PFSK-1 (cell line): ENCODE data around the gene METTL25. TPM values are rescaled to one million over a fixed set of nuclear protein-coding genes. Genes with fewer than 3 reads are reported as not detected.

Source experiments
- FOXP2 ChIP-seq: optimal IDR thresholded peaks from 2 replicates; pipeline ENCODE3; 2011; ENCODE audit warnings: borderline replicate concordance, control low read depth, inconsistent platforms; ENCODE audit not compliant: insufficient read depth; ENCODE audit errors: extremely low read length, extremely low read depth
- POLR2AphosphoS5 ChIP-seq: IDR thresholded peaks from 2 replicates; pipeline ENCODE4 v1.6.1; 2012; ENCODE audit warnings: low read depth, mild to moderate bottlenecking, control low read depth, low read length, moderate library complexity
- REST ChIP-seq, 2 experiments: IDR thresholded peaks; 2 replicates each; pipeline versions ENCODE4 v1.6.1 to v1.8.0; 2011 to 2012; ENCODE audit warnings: low read depth in 2 of 2, low read length in 2 of 2, control low read depth in 1 of 2, inconsistent platforms in 1 of 2, mild to moderate bottlenecking in 1 of 2, moderate library complexity in 1 of 2; ENCODE audit not compliant: insufficient read depth in 1 of 2
- SIN3A ChIP-seq: IDR thresholded peaks from 2 replicates; pipeline ENCODE4 v1.6.1; 2012; ENCODE audit warnings: mild to moderate bottlenecking, low read length, moderate library complexity, borderline replicate concordance; ENCODE audit not compliant: insufficient read depth
- TAF1 ChIP-seq: IDR thresholded peaks from 2 replicates; pipeline ENCODE4 v1.6.1; 2012; ENCODE audit warnings: low read length, control low read depth, borderline replicate concordance; ENCODE audit not compliant: insufficient read depth
- polyA plus RNA-seq: library from polyadenylated mRNA; unstranded; fragments of >200 nt; gene quantifications from one replicate; pipeline ENCODE4 v1.2.1, GENCODE V29; 2012; ENCODE audit warnings: low read depth, missing spikeins; ENCODE audit not compliant: insufficient read length

Gene METTL25
- polyA plus RNA-seq, result 2.9 TPM

- TF ChIP-seq TAF1 (peak; percentile 94), FOXP2 (peak; percentile 49), SIN3A (peak; percentile 81; the same call in 1 of the 2 replicates), REST (IDR thresholded peaks at IDR 0.05; ENCODE audit: insufficient read depth in 1 of 2, low read depth in 2 of 2, low read length in 2 of 2) (peak in 1 of 2 experiments; percentile 55; a peak in 1 of 4 replicates), POLR2AphosphoS5 (peak; percentile 83)
Measured at GRCh38 chr12:82358200-82359114, at the start of gene METTL25, which contains the start of gene CCDC59. METTL25 (plus strand) TSS chr12:82358529; CDS start chr12:82358566, 37 bp downstream. CCDC59 (minus strand) TSS chr12:82358387; CDS start chr12:82358376, 11 bp downstream.

- TF ChIP-seq SIN3A (no peak), FOXP2 (no peak), POLR2AphosphoS5 (no peak), TAF1 (no peak), REST (IDR thresholded peaks at IDR 0.05; ENCODE audit: insufficient read depth in 1 of 2, low read depth in 2 of 2, low read length in 2 of 2) (no peak)
Measured at GRCh38 chr12:82314406-82314892, 43.9 kb upstream of the METTL25 start.

GRCh38 chr12:82319276-82319675 is 39.1 kb upstream of the METTL25 start:
- TF ChIP-seq FOXP2 (no peak), POLR2AphosphoS5 (no peak), REST (IDR thresholded peaks at IDR 0.05; ENCODE audit: insufficient read depth in 1 of 2, low read depth in 2 of 2, low read length in 2 of 2) (no peak), TAF1 (no peak), SIN3A (no peak)

- TF ChIP-seq SIN3A (no peak), TAF1 (no peak), FOXP2 (no peak), POLR2AphosphoS5 (no peak), REST (IDR thresholded peaks at IDR 0.05; ENCODE audit: insufficient read depth in 1 of 2, low read depth in 2 of 2, low read length in 2 of 2) (no peak)
Measured at GRCh38 chr12:82325540-82326336, 32.6 kb upstream of the METTL25 start.
